Mesenchymal stem cell (in vitro differentiated cells and primary cell): ENCODE results near the gene PRSS53.

Source experiments
- DNase-seq: peaks from one replicate; pipeline ENCODE4 v3.0.0-alpha.2; 2013
- H2AFZ ChIP-seq: one replicate; pipeline ENCODE4 v1.6.1; 2013; ENCODE audit warnings: low read depth, mild to moderate bottlenecking, control low read depth, inconsistent platforms, low read length, moderate library complexity
- H2AK5ac ChIP-seq: 2 replicates; pipeline ENCODE4 v1.6.1; 2013; ENCODE audit warnings: low read length, moderate library complexity, mild to moderate bottlenecking, inconsistent platforms; ENCODE audit not compliant: severe bottlenecking
- H2BK120ac ChIP-seq: one replicate; pipeline ENCODE4 v1.6.1; 2013; ENCODE audit warnings: low read depth, mild to moderate bottlenecking, inconsistent platforms, low read length, moderate library complexity
- H2BK12ac ChIP-seq, 2 experiments: one replicate each; pipeline ENCODE4 v1.6.1; 2013; ENCODE audit warnings: inconsistent platforms in 2 of 2, low read length in 2 of 2, mild to moderate bottlenecking in 2 of 2, moderate library complexity in 2 of 2, control low read depth in 1 of 2
- H2BK15ac ChIP-seq: one replicate; pipeline ENCODE4 v1.6.1; 2013; ENCODE audit warnings: mild to moderate bottlenecking, low read depth, inconsistent platforms; ENCODE audit not compliant: poor library complexity, severe bottlenecking
- H2BK5ac ChIP-seq: 2 replicates; pipeline ENCODE4 v1.6.1; 2013; ENCODE audit warnings: low read depth, mild to moderate bottlenecking, low read length, control low read depth, inconsistent platforms; ENCODE audit not compliant: poor library complexity, severe bottlenecking
- H3K14ac ChIP-seq, 2 experiments: one replicate each; pipeline ENCODE4 v1.6.1; 2013; ENCODE audit warnings: inconsistent platforms in 2 of 2, low read length in 2 of 2, control low read depth in 1 of 2, mild to moderate bottlenecking in 1 of 2, moderate library complexity in 1 of 2
- H3K18ac ChIP-seq, 2 experiments: one replicate each; pipeline ENCODE4 v1.6.1; 2013; ENCODE audit warnings: inconsistent platforms in 2 of 2, low read length in 2 of 2, control low read depth in 1 of 2, low read depth in 1 of 2, mild to moderate bottlenecking in 1 of 2
- H3K23ac ChIP-seq, 2 experiments: one replicate each; pipeline ENCODE4 v1.6.1; 2013; ENCODE audit warnings: inconsistent platforms in 2 of 2, low read length in 2 of 2, mild to moderate bottlenecking in 2 of 2, moderate library complexity in 2 of 2, control low read depth in 1 of 2
- H3K27ac ChIP-seq: 2 replicates; pipeline ENCODE4 v1.5.1; 2013; ENCODE audit warnings: mild to moderate bottlenecking, moderate library complexity, low read length, control low read depth, inconsistent platforms; ENCODE audit not compliant: poor library complexity, severe bottlenecking
- H3K27me3 ChIP-seq, 2 experiments: 2 replicates each; pipeline versions ENCODE4 v1.6.1 to v1.7.0; 2013; ENCODE audit warnings: low read length in 2 of 2, mild to moderate bottlenecking in 2 of 2, moderate library complexity in 2 of 2, control low read depth in 1 of 2, inconsistent platforms in 1 of 2; ENCODE audit not compliant: control insufficient read depth in 1 of 2, insufficient read depth in 1 of 2
- H3K36me3 ChIP-seq, 2 experiments: 2 replicates each; pipeline versions ENCODE4 v1.6.1 to v1.7.0; 2013; ENCODE audit warnings: low read length in 2 of 2, control low read depth in 1 of 2, inconsistent platforms in 1 of 2, low read depth in 1 of 2, mild to moderate bottlenecking in 1 of 2; ENCODE audit not compliant: insufficient read depth in 2 of 2, control insufficient read depth in 1 of 2
- H3K4ac ChIP-seq, 2 experiments: one replicate each; pipeline ENCODE4 v1.6.1; 2013; ENCODE audit warnings: inconsistent platforms in 2 of 2, low read length in 2 of 2, mild to moderate bottlenecking in 2 of 2, moderate library complexity in 2 of 2, control low read depth in 1 of 2, low read depth in 1 of 2
- H3K4me1 ChIP-seq: 2 replicates; pipeline ENCODE4 v1.6.1; 2013; ENCODE audit warnings: low read depth, low read length, control low read depth; ENCODE audit not compliant: control insufficient read depth, insufficient read depth
- H3K4me2 ChIP-seq: 2 replicates; pipeline ENCODE4 v1.6.1; 2013; ENCODE audit warnings: low read length, mild to moderate bottlenecking, inconsistent platforms; ENCODE audit not compliant: poor library complexity, severe bottlenecking
- H3K4me3 ChIP-seq, 2 experiments: 2 replicates each; pipeline versions ENCODE4 v1.5.1 to v1.7.0; 2013; ENCODE audit warnings: low read length in 2 of 2, mild to moderate bottlenecking in 2 of 2, control low read depth in 1 of 2, low read depth in 1 of 2; ENCODE audit not compliant: insufficient read depth in 1 of 2
- H3K79me1 ChIP-seq: replicated peaks from 2 replicates; pipeline ENCODE4 v1.6.1; 2013; ENCODE audit warnings: mild to moderate bottlenecking, control low read depth, low read length, inconsistent platforms; ENCODE audit not compliant: poor library complexity, severe bottlenecking
- H3K9ac ChIP-seq: 2 replicates; pipeline ENCODE4 v1.7.0; 2013; ENCODE audit warnings: mild to moderate bottlenecking, low read length, moderate library complexity
- H3K9me3 ChIP-seq: 2 replicates; pipeline ENCODE4 v1.7.0; 2013; ENCODE audit warnings: mild to moderate bottlenecking, low read length; ENCODE audit not compliant: control insufficient read depth
- H4K8ac ChIP-seq: one replicate; pipeline ENCODE4 v1.6.1; 2013; ENCODE audit warnings: inconsistent platforms, mild to moderate bottlenecking, low read length, moderate library complexity
- H4K91ac ChIP-seq: one replicate; pipeline ENCODE4 v1.6.1; 2013; ENCODE audit warnings: mild to moderate bottlenecking, low read length, inconsistent platforms
- WGBS: methylation state at CpG from one replicate; pipeline ENCODE4 v1.1.7; 2013; ENCODE audit warnings: mixed read lengths; 5-methylcytosine and 5-hydroxymethylcytosine counted together

PRSS53 gene

DNA sequence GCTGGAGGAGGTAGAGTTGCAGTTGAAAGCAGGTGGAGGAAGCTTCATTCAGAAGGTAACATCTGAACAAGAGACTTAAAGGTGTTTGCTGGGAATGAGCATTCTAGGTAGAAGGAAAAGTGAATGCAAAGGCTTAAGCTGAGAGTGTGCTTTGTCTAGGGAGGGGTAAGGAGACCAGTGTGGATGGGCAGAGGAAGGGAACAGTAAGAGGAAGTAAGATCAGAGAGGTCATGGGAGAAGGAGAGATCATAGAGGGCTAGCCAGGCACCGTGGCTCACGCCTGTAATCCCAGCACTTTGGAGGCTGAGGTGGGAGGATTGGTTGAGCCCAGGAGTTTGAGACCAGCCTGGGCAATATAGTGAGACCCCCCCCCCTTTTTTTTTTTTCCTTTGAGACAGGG, 52.1 kb downstream of the PRSS53 start:
- H3K4me2 ChIP-seq: no peak overlapping the region
- peaks cover 5% of the 10 kb centered on the region for H3K4me1 ChIP-seq
- no peak overlapping the region for H2BK5ac ChIP-seq
- no peak overlapping the region for H2AFZ ChIP-seq
- H3K4ac ChIP-seq: no peak overlapping the region
- WGBS: no CpG with 5 or more reads among the region's 2 CpGs
- no peaks in the 10 kb centered on the region for H3K9me3 ChIP-seq
- H3K9ac ChIP-seq: no peak overlapping the region
- H3K4me3 ChIP-seq: no peak overlapping the region
- no peak for DNase-seq
- H2AK5ac ChIP-seq: no peak overlapping the region
- no peak overlapping the region for H3K27ac ChIP-seq
- H3K36me3 ChIP-seq: peaks cover 44 to 60% of the 10 kb centered on the region in 2 experiments
- H4K8ac ChIP-seq: no peak overlapping the region
- H4K91ac ChIP-seq: no peak overlapping the region
- no peak overlapping the region for H2BK15ac ChIP-seq
- H2BK120ac ChIP-seq: no peak overlapping the region
- no peak overlapping the region for H3K14ac ChIP-seq
- no peak overlapping the region for H3K18ac ChIP-seq
- H2BK12ac ChIP-seq: no peak overlapping the region
- H3K79me1 ChIP-seq: peaks cover 28% of the 10 kb centered on the region
- H3K23ac ChIP-seq: no peak overlapping the region
- H3K27me3 ChIP-seq: no peaks in the 10 kb centered on the region

- Histone ChIP-seq H4K8ac (peak overlapping the region; percentile 69), H3K4me2 (peak overlapping the region; percentile 72)
- 2% methylated on average over 40 of the region's 47 CpGs for WGBS
These were observed 54.8 kb downstream of the PRSS53 start for GRCh38 chr16:31033709-31034492.

More at GRCh38 chr16:31033709-31034492, 54.8 kb downstream of the PRSS53 start:
- Histone ChIP-seq H3K23ac (peak overlapping the region; percentile 60 to 91), H3K9me3 (no peaks in the 10 kb centered on the region), H3K27me3 (no peaks in the 10 kb centered on the region), H4K91ac (peak overlapping the region; percentile 67), H2AK5ac (no peak overlapping the region), H3K9ac (peak overlapping the region; percentile 97), H3K27ac (peak overlapping the region; percentile 66), H3K4ac (peak overlapping the region in 1 of 2 experiments; percentile 90), H3K4me3 (peak overlapping the region; percentile 88 to 99), H2BK120ac (no peak overlapping the region), H3K4me1 (peaks cover 5% of the 10 kb centered on the region), H2BK5ac (peak overlapping the region; percentile 74), H2BK12ac (no peak overlapping the region), H2AFZ (peak overlapping the region; percentile 75), H2BK15ac (peak overlapping the region; percentile 91), H3K36me3 (peaks cover 23 to 39% of the 10 kb centered on the region in 2 experiments), H3K18ac (peak overlapping the region; percentile 64 to 83), H3K79me1 (peaks cover 25% of the 10 kb centered on the region), H3K14ac (peak overlapping the region in 1 of 2 experiments; percentile 86)
- peak; percentile 84 for DNase-seq
